GM23338 (cell line): ENCODE results near the gene FOXP2. TPM values are rescaled to one million over a fixed set of nuclear protein-coding genes. Genes with fewer than 3 reads are reported as not detected.

ENCODE experiments used
- ATAC-seq: fragments of 200-7000 bp; cut with Tn5 transposase; 3 replicates; pipeline ENCODE4 v1.9.1; 2020
- DNase-seq: peaks from one replicate; pipeline ENCODE4 v3.0.0-alpha.2; 2015; ENCODE audit warnings: low spot score
- H2AFZ ChIP-seq: fragments of 200-600 bp; sonication (generic); 2 replicates; pipeline ENCODE4 v1.8.0; 2016; ENCODE audit warnings: antibody characterized with exemption, mild to moderate bottlenecking, moderate library complexity
- H3F3A ChIP-seq: fragments of 200-600 bp; sonication (generic); replicated peaks from 2 replicates; pipeline ENCODE4 v1.8.0; 2017; ENCODE audit warnings: antibody characterized with exemption, mixed run types, low read depth
- H3K27ac ChIP-seq: fragments of 200-600 bp; sonication (generic); 2 replicates; pipeline ENCODE4 v1.6.1; 2016; ENCODE audit warnings: low read depth
- H3K27me3 ChIP-seq: fragments of 200-600 bp; sonication (generic); 2 replicates; pipeline ENCODE4 v1.8.0; 2016; ENCODE audit warnings: mild to moderate bottlenecking, mixed run types, moderate library complexity; ENCODE audit not compliant: insufficient read depth
- H3K36me3 ChIP-seq: fragments of 200-600 bp; sonication (generic); 2 replicates; pipeline ENCODE4 v1.8.0; 2016; ENCODE audit warnings: mild to moderate bottlenecking; ENCODE audit not compliant: insufficient read depth
- H3K4me1 ChIP-seq: fragments of 200-600 bp; sonication (generic); 2 replicates; pipeline ENCODE4 v1.8.0; 2016; ENCODE audit warnings: mild to moderate bottlenecking, moderate library complexity; ENCODE audit not compliant: insufficient read depth
- H3K4me2 ChIP-seq: fragments of 200-600 bp; sonication (generic); 2 replicates; pipeline ENCODE4 v1.7.1; 2017; ENCODE audit warnings: mixed run types
- H3K4me3 ChIP-seq: fragments of 200-600 bp; sonication (generic); 2 replicates; pipeline ENCODE4 v1.6.1; 2016; ENCODE audit warnings: mixed run types
- H3K79me2 ChIP-seq: fragments of 200-600 bp; sonication (generic); replicated peaks from 2 replicates; pipeline ENCODE4 v1.8.0; 2017; ENCODE audit warnings: mild to moderate bottlenecking; ENCODE audit not compliant: insufficient read depth
- H3K9me2 ChIP-seq: fragments of 200-600 bp; sonication (generic); 2 replicates; pipeline ENCODE4 v1.8.0; 2017; ENCODE audit not compliant: insufficient read depth
- H4K20me1 ChIP-seq: fragments of 200-600 bp; sonication (generic); replicated peaks from 2 replicates; pipeline ENCODE4 v1.8.0; 2017; ENCODE audit warnings: mild to moderate bottlenecking; ENCODE audit not compliant: insufficient read depth
- H3K27ac Mint-ChIP-seq: 2 replicates; pipeline ENCODE4 v1.8.0; 2020; ENCODE audit warnings: inconsistent platforms, mild to moderate bottlenecking, moderate library complexity, mixed read lengths
- H3K27me3 Mint-ChIP-seq: 3 replicates; pipeline ENCODE4 v1.8.0; 2022; ENCODE audit warnings: low read depth, mild to moderate bottlenecking, moderate library complexity, mixed read lengths, inconsistent platforms; ENCODE audit not compliant: insufficient read depth, poor library complexity
- H3K36me3 Mint-ChIP-seq: 3 replicates; pipeline ENCODE4 v1.8.0; 2021; ENCODE audit warnings: low read depth, mild to moderate bottlenecking, inconsistent platforms, moderate library complexity, mixed read lengths
- H3K4me1 Mint-ChIP-seq: 3 replicates; pipeline ENCODE4 v1.8.0; 2020; ENCODE audit warnings: mild to moderate bottlenecking, inconsistent platforms, mixed read lengths
- H3K4me3 Mint-ChIP-seq: 3 replicates; pipeline ENCODE4 v1.8.0; 2021; ENCODE audit warnings: moderate library complexity, mild to moderate bottlenecking, inconsistent platforms, mixed read lengths
- H3K9me3 Mint-ChIP-seq: 3 replicates; pipeline ENCODE4 v1.8.0; 2020; ENCODE audit warnings: moderate library complexity, mild to moderate bottlenecking, inconsistent platforms, mixed read lengths
- CREB1 ChIP-seq: fragments of 250-450 bp; sonication (Bioruptor Pico); IDR thresholded peaks from 2 replicates; pipeline ENCODE4 v1.5.0; 2020; ENCODE audit warnings: low read depth, mild to moderate bottlenecking, moderate library complexity
- CTCF ChIP-seq, 2 experiments: fragments of 200-600 bp in 1 of 2; sonication (generic) in 1 of 2; conservative IDR thresholded peaks; 2 replicates each; pipeline versions ENCODE4 v1.5.1 to v1.6.1; 2016 to 2017; ENCODE audit warnings: antibody characterized with exemption in 2 of 2, low read depth in 2 of 2, mild to moderate bottlenecking in 2 of 2, moderate library complexity in 1 of 2
- ETS1 ChIP-seq: IDR thresholded peaks from 2 replicates; pipeline ENCODE4 v1.6.1; 2016; ENCODE audit warnings: antibody characterized with exemption
- EZH2 ChIP-seq: fragments of 200-600 bp; sonication (generic); IDR thresholded peaks from one replicate; pipeline ENCODE4 v1.8.0; 2017; ENCODE audit warnings: antibody characterized with exemption, mild to moderate bottlenecking, low read depth; ENCODE audit not compliant: unreplicated experiment
- EZH2phosphoT487 ChIP-seq: fragments of 200-600 bp; sonication (generic); IDR thresholded peaks from one replicate; pipeline ENCODE4 v1.8.1; 2018; ENCODE audit warnings: antibody characterized with exemption; ENCODE audit not compliant: unreplicated experiment
- JUNB ChIP-seq: IDR thresholded peaks from one replicate; pipeline ENCODE4 v1.6.1; 2016; ENCODE audit warnings: antibody characterized with exemption; ENCODE audit not compliant: unreplicated experiment
- NANOG ChIP-seq: IDR thresholded peaks from 2 replicates; pipeline ENCODE4 v1.6.1; 2016; ENCODE audit warnings: antibody characterized with exemption, borderline replicate concordance
- POLR2AphosphoS5 ChIP-seq: IDR thresholded peaks from 2 replicates; pipeline ENCODE4 v1.6.1; 2016; ENCODE audit warnings: antibody characterized with exemption, low read depth
- REST ChIP-seq: IDR thresholded peaks from one replicate; pipeline ENCODE4 v1.6.1; 2018; ENCODE audit warnings: antibody characterized with exemption; ENCODE audit not compliant: unreplicated experiment
- STAT1 ChIP-seq: IDR thresholded peaks from one replicate; pipeline ENCODE4 v1.6.1; 2016; ENCODE audit warnings: antibody characterized with exemption; ENCODE audit not compliant: unreplicated experiment
- ZNF114 ChIP-seq: fragments of 250-450 bp; sonication (Bioruptor Pico); IDR thresholded peaks from 2 replicates; pipeline ENCODE4 v1.5.0; 2020; ENCODE audit warnings: mild to moderate bottlenecking, moderate library complexity
- ZNF331 ChIP-seq: fragments of 250-450 bp; sonication (Bioruptor Pico); IDR thresholded peaks from 2 replicates; pipeline ENCODE4 v1.5.0; 2020; ENCODE audit warnings: low read depth, mild to moderate bottlenecking, moderate library complexity
- ZNF462 ChIP-seq: fragments of 250-450 bp; sonication (Bioruptor Pico); IDR thresholded peaks from 2 replicates; pipeline ENCODE4 v1.5.0; 2020; ENCODE audit warnings: mild to moderate bottlenecking, moderate library complexity
- polyA plus RNA-seq: library from polyadenylated mRNA; unstranded; fragments of >200 nt; fragmentation: Nextera tagmentation; extraction: Ambion mirVana; gene quantifications from 2 replicates; pipeline ENCODE4 v1.2.1, GENCODE V29; 2016
- total RNA-seq: library from RNA; depleted of rRNA; stranded (reverse); fragments of >200 nt; shearing (Covaris generic); gene quantifications from 2 replicates; pipeline ENCODE4 v1.2.3, GENCODE V29; 2014

FOXP2 gene
- total and polyA plus RNA-seq, 2 experiments from 2014 or later = 0.03 to 0.24 TPM

- no peak for DNase-seq
- H3K4me2 ChIP-seq = no peak overlapping the region
- no peak overlapping the region for H2AFZ ChIP-seq
- no peak overlapping the region for H3K4me3 ChIP-seq
- no peaks in the 10 kb centered on the region for H3K9me2 ChIP-seq
- H3K36me3 ChIP-seq = no peaks in the 10 kb centered on the region
- ATAC-seq = no peak
- Mint-ChIP-seq H3K36me3 (no peaks in the 10 kb centered on the region), H3K4me3 (no peak overlapping the region), H3K4me1 (peaks cover 40% of the 10 kb centered on the region), H3K27ac (no peak overlapping the region), H3K27me3 (no peaks in the 10 kb centered on the region), H3K9me3 (no peaks in the 10 kb centered on the region)
- TF ChIP-seq JUNB = no peak
- TF ChIP-seq EZH2phosphoT487 = no peak
- no peak for TF ChIP-seq POLR2AphosphoS5
- TF ChIP-seq CREB1 = no peak
- no peak for TF ChIP-seq ZNF331 (CRISPR knock-in tag)
- TF ChIP-seq NANOG = no peak
- no peak for TF ChIP-seq REST
- no peak for TF ChIP-seq EZH2
- no peak for TF ChIP-seq CTCF (conservative IDR thresholded peaks at IDR 0.05; ENCODE audit: low read depth in 2 of 2)
- TF ChIP-seq ETS1 = no peak
- no peak for TF ChIP-seq STAT1
- TF ChIP-seq ZNF462 (CRISPR knock-in tag) = no peak
- no peak for TF ChIP-seq ZNF114 (CRISPR knock-in tag)
- peaks cover 38% of the 10 kb centered on the region for H3K4me1 ChIP-seq
- no peaks in the 10 kb centered on the region for H3K79me2 ChIP-seq
- H3F3A ChIP-seq = no peaks in the 10 kb centered on the region
- H3K27ac ChIP-seq = no peak overlapping the region
- no peaks in the 10 kb centered on the region for H3K27me3 ChIP-seq
- no peaks in the 10 kb centered on the region for H4K20me1 ChIP-seq
These were observed 277.0 kb downstream of the FOXP2 start for GRCh38 chr7:114691605-114692004.
